ENCODE measurements around the gene DIS3L2.
"Not testable (repeated sequence)": the region's sequence is repeated elsewhere in the genome, so short reads cannot be mapped to it uniquely, and the experiment has no call there.

GRCh38 chr2:232323967-232324366 is 362.5 kb downstream of the DIS3L2 start:
- TF ChIP-seq POLR2A, CTCF (IDR thresholded peaks at IDR 0.05): not testable (repeated sequence)
